Measurements from ENCODE around the gene MYEF2.

GRCh38 chr15:48096813-48097212, 81.3 kb downstream of the MYEF2 start:
- no peak for TF ChIP-seq JUN (IDR thresholded peaks at IDR 0.05; ENCODE audit: low read depth, low read length)
- no peak for TF ChIP-seq CTCF (IDR thresholded peaks at IDR 0.05; ENCODE audit: control extremely low read depth in 1 of 3, insufficient read depth in 1 of 3, low read depth in 1 of 3, low read length in 3 of 3)
- no peak for TF ChIP-seq SUZ12 (IDR thresholded peaks at IDR 0.05; ENCODE audit: low read length)
- no peak for TF ChIP-seq CEBPB (IDR thresholded peaks at IDR 0.05; ENCODE audit: low read depth, low read length)
- TF ChIP-seq EZH2 (IDR thresholded peaks at IDR 0.05; ENCODE audit: low read depth, low read length, severe bottlenecking) = no peak
- TF ChIP-seq EP300 (IDR thresholded peaks at IDR 0.05; ENCODE audit: borderline replicate concordance in 1 of 2, low read depth in 2 of 2, low read length in 2 of 2) = no peak
- no peak for TF ChIP-seq TEAD4 (IDR thresholded peaks at IDR 0.05; ENCODE audit: low read depth, low read length)
- TF ChIP-seq RAD21 (IDR thresholded peaks at IDR 0.05 in 1 of 2, conservative IDR thresholded peaks at IDR 0.05 in 1 of 2; ENCODE audit: low read depth in 2 of 2, low read length in 2 of 2) = no peak
- no peak for TF ChIP-seq SIN3A (conservative IDR thresholded peaks at IDR 0.05 in 1 of 2, IDR thresholded peaks at IDR 0.05 in 1 of 2; ENCODE audit: low read depth in 1 of 2, low read length in 2 of 2)
